GM12878 (cell line): Measurements from ENCODE around the gene KAZN. TPM values are rescaled to one million over a fixed set of nuclear protein-coding genes. Genes with fewer than 3 reads are reported as not detected.

Experiments used
- ATAC-seq: fragments of 200-7000 bp; cut with Tn5 transposase; 3 replicates; pipeline ENCODE4 v1.9.1; 2020; ENCODE audit warnings: mild to moderate bottlenecking, moderate library complexity
- BruUV-seq: library from RNA; stranded (reverse); fragments of 400-500 nt; replicated peaks from 2 replicates; lab custom pipeline; 2021; lab: Mats Ljungman, UMichigan
- CTCF ChIA-PET: fragments of 300-600 bp; sonication (Branson Sonifier 250); formaldehyde crosslinking; extraction: SDS; loops from one replicate; lab custom pipeline; 2021; ENCODE audit warnings: inconsistent platforms; lab: Yijun Ruan, JAX
- POLR2A ChIA-PET: fragments of 350-600 bp; formaldehyde crosslinking; extraction: SDS; loops from one replicate; lab custom pipeline; 2021; ENCODE audit warnings: inconsistent platforms; lab: Charles Lee
- RAD21 ChIA-PET: fragments of 300-600 bp; sonication (Branson Sonifier 250); formaldehyde crosslinking; loops from one replicate; lab custom pipeline; 2023; ENCODE audit warnings: antibody characterized with exemption; ENCODE audit not compliant: unreplicated experiment; lab: Charles Lee
- SMC1A ChIA-PET: fragments of 300-600 bp; sonication (Branson Sonifier 250); formaldehyde crosslinking; loops from one replicate; lab custom pipeline; 2023; ENCODE audit not compliant: unreplicated experiment, uncharacterized antibody; lab: Charles Lee
- DNase-seq: peaks from one replicate; pipeline ENCODE4 v3.0.0-alpha.2; 2011; ENCODE audit warnings: low read depth, low spot score
- FAIRE-seq: peaks from 3 replicates; lab custom pipeline; 2011; peaks lifted over from hg19 to GRCh38; lab: Jason Lieb, UNC
- H2AFZ ChIP-seq: 2 replicates; pipeline ENCODE4 v1.6.0; 2011; ENCODE audit warnings: low read depth, low read length, control low read depth; ENCODE audit not compliant: control insufficient read depth
- H3K27ac ChIP-seq: 2 replicates; pipeline ENCODE4 v1.5.1; 2011; ENCODE audit warnings: control low read depth; ENCODE audit not compliant: control insufficient read depth, insufficient read depth
- H3K27me3 ChIP-seq, 2 experiments: replicated peaks in 1 of 2; 2 replicates each; pipeline versions ENCODE4 v1.6.0 to v1.6.1; 2011; ENCODE audit warnings: low read length in 1 of 2; ENCODE audit not compliant: control insufficient read depth in 2 of 2, insufficient read depth in 2 of 2
- H3K36me3 ChIP-seq, 2 experiments: 2 replicates each; pipeline ENCODE4 v1.5.1; 2011; ENCODE audit warnings: low read length in 1 of 2; ENCODE audit not compliant: control insufficient read depth in 2 of 2, insufficient read depth in 2 of 2
- H3K4me1 ChIP-seq: 2 replicates; pipeline ENCODE4 v1.6.1; 2011; ENCODE audit warnings: mild to moderate bottlenecking, low read length, moderate library complexity, mixed read lengths; ENCODE audit not compliant: control insufficient read depth, insufficient read depth
- H3K4me2 ChIP-seq: 2 replicates; pipeline ENCODE4 v1.6.0; 2011; ENCODE audit warnings: control low read depth; ENCODE audit not compliant: control insufficient read depth, insufficient read depth
- H3K4me3 ChIP-seq: fragments of 200-600 bp; sonication (generic); 2 replicates; pipeline ENCODE4 v1.5.1; 2016
- H3K79me2 ChIP-seq: 2 replicates; pipeline ENCODE4 v1.6.0; 2011; ENCODE audit warnings: low read length; ENCODE audit not compliant: control insufficient read depth, insufficient read depth
- H3K9ac ChIP-seq: 2 replicates; pipeline ENCODE4 v1.8.0; 2011; ENCODE audit warnings: low read length, control low read depth, mixed read lengths; ENCODE audit not compliant: control insufficient read depth, insufficient read depth
- H3K9me3 ChIP-seq: replicated peaks from 3 replicates; pipeline ENCODE4 v1.5.1; 2011; ENCODE audit warnings: mild to moderate bottlenecking, low read length; ENCODE audit not compliant: control insufficient read depth, insufficient read depth
- H4K20me1 ChIP-seq: 2 replicates; pipeline ENCODE4 v1.6.0; 2011; ENCODE audit not compliant: control insufficient read depth, insufficient read depth
- ATF3 ChIP-seq: IDR thresholded peaks from 2 replicates; pipeline ENCODE4 v1.6.1; 2011; ENCODE audit warnings: low read depth, mild to moderate bottlenecking, low read length, moderate library complexity, borderline replicate concordance; ENCODE audit errors: extremely low read depth
- BCL3 ChIP-seq: IDR thresholded peaks from 2 replicates; pipeline ENCODE4 v1.6.1; 2011; ENCODE audit warnings: borderline replicate concordance, low read depth, mild to moderate bottlenecking, moderate library complexity, low read length; ENCODE audit not compliant: insufficient read depth, poor library complexity, severe bottlenecking
- CBX5 ChIP-seq: sonication (generic); IDR thresholded peaks from 2 replicates; pipeline ENCODE4 v1.6.1; 2016; ENCODE audit warnings: low read depth, moderate library complexity, mild to moderate bottlenecking, inconsistent platforms
- GATAD2B ChIP-seq: fragments of 450-650 bp; conservative IDR thresholded peaks from 2 replicates; pipeline ENCODE4 v1.6.1; 2017; ENCODE audit warnings: low read depth, mild to moderate bottlenecking, moderate library complexity
- HDGF ChIP-seq: fragments of 450-650 bp; IDR thresholded peaks from 2 replicates; pipeline ENCODE4 v1.6.1; 2016; ENCODE audit warnings: antibody characterized with exemption
- IKZF1 ChIP-seq: fragments of 450-650 bp; conservative IDR thresholded peaks from 2 replicates; pipeline ENCODE4 v1.6.1; 2017; ENCODE audit warnings: antibody characterized with exemption, mild to moderate bottlenecking
- LARP7 ChIP-seq: fragments of 450-650 bp; IDR thresholded peaks from 2 replicates; pipeline ENCODE4 v1.6.1; 2017; ENCODE audit warnings: mild to moderate bottlenecking
- MYC ChIP-seq: IDR thresholded peaks from 2 replicates; pipeline ENCODE4 v1.6.1; 2011; ENCODE audit warnings: mild to moderate bottlenecking, low read length, moderate library complexity, inconsistent platforms; ENCODE audit not compliant: insufficient read depth, insufficient replicate concordance, insufficient read length, severe bottlenecking
- NFYB ChIP-seq: IDR thresholded peaks from 2 replicates; pipeline ENCODE4 v1.6.1; 2011; ENCODE audit warnings: low read depth, mild to moderate bottlenecking, low read length, improper control_type of control experiment, moderate library complexity; ENCODE audit not compliant: insufficient read depth
- NR2C2 ChIP-seq: IDR thresholded peaks from 2 replicates; pipeline ENCODE4 v1.6.1; 2011; ENCODE audit warnings: borderline replicate concordance, low read depth; ENCODE audit not compliant: control insufficient read depth, insufficient read length
- NR2F1 ChIP-seq: fragments of 450-650 bp; conservative IDR thresholded peaks from 2 replicates; pipeline ENCODE4 v1.6.1; 2017; ENCODE audit warnings: mild to moderate bottlenecking
- PAX8 ChIP-seq: fragments of 450-650 bp; IDR thresholded peaks from 2 replicates; pipeline ENCODE4 v1.6.1; 2017; ENCODE audit warnings: mild to moderate bottlenecking, moderate library complexity
- PBX3 ChIP-seq: IDR thresholded peaks from 2 replicates; pipeline ENCODE4 v1.6.1; 2011; ENCODE audit warnings: mild to moderate bottlenecking, low read depth, low read length, moderate library complexity; ENCODE audit not compliant: insufficient replicate concordance
- SPI1 ChIP-seq: IDR thresholded peaks from 2 replicates; pipeline ENCODE4 v1.6.1; 2011; ENCODE audit warnings: low read depth, mild to moderate bottlenecking, low read length, moderate library complexity, borderline replicate concordance; ENCODE audit not compliant: insufficient read depth
- ZNF622 ChIP-seq: fragments of 450-650 bp; IDR thresholded peaks from 2 replicates; pipeline ENCODE4 v1.6.1; 2017; ENCODE audit warnings: mild to moderate bottlenecking, inconsistent platforms
- WGBS: methylation state at CpG from one replicate; pipeline ENCODE4 v1.1.6; 2016; ENCODE audit warnings: low lambda C conversion rate; ENCODE audit not compliant: insufficient replicate concordance, insufficient coverage; ENCODE audit errors: missing lambda C conversion rate; 5-methylcytosine and 5-hydroxymethylcytosine counted together
- in situ Hi-C: fragments of 300-500 bp; cut with MboI; formaldehyde crosslinking; loops from 9 replicates; pipeline ENCODE4 v1.14.3; 2018; ENCODE audit warnings: mixed read lengths
- intact Hi-C: fragments of 100-400 bp; cut with micrococcal nuclease; formaldehyde crosslinking; loops from one replicate; pipeline ENCODE4 v1.14.2; 2022; ENCODE audit not compliant: unreplicated experiment
- polyA plus RNA-seq, 11 experiments: library from polyadenylated mRNA; depleted of rRNA in 4 of 11; unstranded in 6 of 11; stranded (reverse) in 5 of 11; fragments of >200 nt; fragmentation: Nextera tagmentation in 4 of 11; fragmentation: Illumina TruSeq in 1 of 11; extraction: Ambion mirVana in 4 of 11; extraction: Trizol in 1 of 11; gene quantifications; 1 replicate in 1 of 11; 2 replicates in 10 of 11; pipeline versions ENCODE4 v1.2.1 to v1.2.3, GENCODE V29; 2011 to 2016; ENCODE audit warnings: inconsistent platforms in 2 of 11, missing spikeins in 2 of 11, low read depth in 1 of 11
- total RNA-seq, 4 experiments: library from RNA; depleted of rRNA in 3 of 4; stranded (reverse); fragments of >200 nt in 3 of 4; fragmentation: Illumina TruSeq in 1 of 4; extraction: Trizol in 1 of 4; gene quantifications; 2 replicates each; pipeline versions ENCODE4 v1.2.1 to v1.2.3, GENCODE V29; 2013 to 2021

The KAZN gene
- total and polyA plus RNA-seq, 10 of the 15 experiments (the other 5 are each of a cell fraction or from before 2014, with no cell fraction given), result 0.72 to 4.0 (median 1.2) TPM

GRCh38 chr1:14795589-14795988 is 197.1 kb downstream of the KAZN start:
- Histone ChIP-seq H2AFZ (no peak overlapping the region), H3K9ac (no peak overlapping the region), H3K9me3 (no peaks in the 10 kb centered on the region), H3K36me3 (no peaks in the 10 kb centered on the region), H3K4me2 (no peak overlapping the region), H3K27ac (no peak overlapping the region), H3K4me1 (no peaks in the 10 kb centered on the region), H3K4me3 (no peak overlapping the region), H3K27me3 (no peaks in the 10 kb centered on the region; a peak in 2 of 4 replicates), H3K79me2 (no peaks in the 10 kb centered on the region), H4K20me1 (no peaks in the 10 kb centered on the region)
- ChIA-PET POLR2A (no interaction called here), SMC1A (no interaction called here), RAD21 (no interaction called here), CTCF (interaction anchor here (1.1 kb wide), 1 partner anchor 9 kb away, joined by 4 read pairs; no protein-coding TSS in a partner anchor)
- intact Hi-C loops, result no loop called here
- FAIRE-seq (no peak), DNase-seq (no peak), ATAC-seq (no peak)
- in situ Hi-C loops, result no loop called here
- TF ChIP-seq MYC (no peak), PBX3 (no peak), LARP7 (no peak), ATF3 (no peak), HDGF (no peak), PAX8 (no peak), SPI1 (no peak), NR2C2 (no peak), NFYB (no peak), BCL3 (no peak), CBX5 (no peak), NR2F1 (no peak), IKZF1 (no peak), ZNF622 (no peak), GATAD2B (no peak)
- no TSS peak for BruUV-seq
- WGBS, result 18% methylated on average over 3 of the region's 3 CpGs
